Uterus (tissue), 2 donors: ENCODE data around the gene DAPP1.

Experiments used
- POLR2A ChIP-seq, 2 donors: fragments of 450-650 bp; IDR thresholded peaks; one replicate each; pipeline ENCODE4 v1.6.1; 2016; ENCODE audit warnings: antibody characterized with exemption in 2 of 2, mild to moderate bottlenecking in 1 of 2, moderate library complexity in 1 of 2
- TF ChIP-seq, protein P1 (sequence below), 4 experiments: fragments of 200-600 bp in 2 of 4; fragments of 450-650 bp in 2 of 4; sonication (generic) in 2 of 4; IDR thresholded peaks; one replicate each; pipeline ENCODE4 v1.5.1; 2016 to 2019; ENCODE audit warnings: antibody characterized with exemption in 4 of 4, mild to moderate bottlenecking in 2 of 4, moderate library complexity in 1 of 4

DNA sequence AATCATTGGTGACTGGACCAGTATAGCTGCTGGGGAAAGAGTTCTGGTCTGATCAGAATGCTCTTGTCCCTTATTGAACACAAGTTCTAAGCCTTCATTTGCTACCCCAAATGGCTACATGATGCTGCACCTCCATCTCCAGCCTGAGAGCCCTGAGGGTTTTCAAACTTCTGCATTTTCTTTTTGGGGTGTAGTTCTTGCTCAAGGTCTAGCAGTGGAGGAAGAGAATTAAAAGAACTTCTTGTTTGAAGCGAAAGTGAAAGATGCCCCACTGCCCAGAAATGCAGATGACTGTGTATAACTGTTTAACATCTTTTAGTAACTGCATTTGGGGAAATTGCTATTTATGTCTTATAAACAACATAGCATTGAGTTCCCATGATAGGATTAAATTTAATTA is 39.1 kb downstream of the DAPP1 start:
- TF ChIP-seq POLR2A (IDR thresholded peaks at IDR 0.05): no peak
- TF ChIP-seq, protein P1, sequence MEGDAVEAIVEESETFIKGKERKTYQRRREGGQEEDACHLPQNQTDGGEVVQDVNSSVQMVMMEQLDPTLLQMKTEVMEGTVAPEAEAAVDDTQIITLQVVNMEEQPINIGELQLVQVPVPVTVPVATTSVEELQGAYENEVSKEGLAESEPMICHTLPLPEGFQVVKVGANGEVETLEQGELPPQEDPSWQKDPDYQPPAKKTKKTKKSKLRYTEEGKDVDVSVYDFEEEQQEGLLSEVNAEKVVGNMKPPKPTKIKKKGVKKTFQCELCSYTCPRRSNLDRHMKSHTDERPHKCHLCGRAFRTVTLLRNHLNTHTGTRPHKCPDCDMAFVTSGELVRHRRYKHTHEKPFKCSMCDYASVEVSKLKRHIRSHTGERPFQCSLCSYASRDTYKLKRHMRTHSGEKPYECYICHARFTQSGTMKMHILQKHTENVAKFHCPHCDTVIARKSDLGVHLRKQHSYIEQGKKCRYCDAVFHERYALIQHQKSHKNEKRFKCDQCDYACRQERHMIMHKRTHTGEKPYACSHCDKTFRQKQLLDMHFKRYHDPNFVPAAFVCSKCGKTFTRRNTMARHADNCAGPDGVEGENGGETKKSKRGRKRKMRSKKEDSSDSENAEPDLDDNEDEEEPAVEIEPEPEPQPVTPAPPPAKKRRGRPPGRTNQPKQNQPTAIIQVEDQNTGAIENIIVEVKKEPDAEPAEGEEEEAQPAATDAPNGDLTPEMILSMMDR (IDR thresholded peaks at IDR 0.05): no peak
